ENCODE results near the gene WWOX.

Gene WWOX

GRCh38 chr16:78432451-78432850 is 333.0 kb downstream of the WWOX start:
- Mint-ChIP-seq H3K27me3 (no peaks in the 10 kb centered on the region), H3K27ac (ENCODE audit: low read depth) (no peak overlapping the region), H3K9me3 (no peaks in the 10 kb centered on the region), H3K4me1 (no peaks in the 10 kb centered on the region), H3K36me3 (ENCODE audit: insufficient read depth) (no peaks in the 10 kb centered on the region), H3K4me3 (no peak overlapping the region)
- ATAC-seq (replicated peaks; ENCODE audit: extremely low read depth, poor library complexity, severe bottlenecking) (no peak), DNase-seq (ENCODE audit: low spot score in 2 of 2) (no peak)

- no peaks in the 10 kb centered on the region for H3K9me3 Mint-ChIP-seq
- no peaks in the 10 kb centered on the region for H3K4me1 Mint-ChIP-seq
- H3K27me3 Mint-ChIP-seq: no peaks in the 10 kb centered on the region
- no peak for ATAC-seq (replicated peaks; ENCODE audit: extremely low read depth, poor library complexity, severe bottlenecking)
- no peak overlapping the region for H3K4me3 Mint-ChIP-seq
- no peak overlapping the region for H3K27ac Mint-ChIP-seq (ENCODE audit: low read depth)
- no peaks in the 10 kb centered on the region for H3K36me3 Mint-ChIP-seq (ENCODE audit: insufficient read depth)
- DNase-seq (ENCODE audit: low spot score in 2 of 2): no peak
These were observed 333.7 kb downstream of the WWOX start for GRCh38 chr16:78433116-78433515.

GRCh38 chr16:78434401-78434800 is 334.9 kb downstream of the WWOX start:
- H3K9me3 Mint-ChIP-seq: no peaks in the 10 kb centered on the region
- H3K4me3 Mint-ChIP-seq: no peak overlapping the region
- ATAC-seq (replicated peaks; ENCODE audit: extremely low read depth, poor library complexity, severe bottlenecking): no peak
- DNase-seq (ENCODE audit: low spot score in 2 of 2): no peak
- H3K36me3 Mint-ChIP-seq (ENCODE audit: insufficient read depth): no peaks in the 10 kb centered on the region
- H3K27ac Mint-ChIP-seq (ENCODE audit: low read depth): no peak overlapping the region
- no peaks in the 10 kb centered on the region for H3K4me1 Mint-ChIP-seq
- H3K27me3 Mint-ChIP-seq: no peaks in the 10 kb centered on the region

GRCh38 chr16:78435260-78435659 is 335.8 kb downstream of the WWOX start:
- DNase-seq (ENCODE audit: low spot score in 2 of 2): no peak
- no peaks in the 10 kb centered on the region for H3K27me3 Mint-ChIP-seq
- no peak overlapping the region for H3K4me3 Mint-ChIP-seq
- H3K4me1 Mint-ChIP-seq: no peaks in the 10 kb centered on the region
- H3K9me3 Mint-ChIP-seq: no peaks in the 10 kb centered on the region
- H3K36me3 Mint-ChIP-seq (ENCODE audit: insufficient read depth): no peaks in the 10 kb centered on the region
- no peak for ATAC-seq (replicated peaks; ENCODE audit: extremely low read depth, poor library complexity, severe bottlenecking)
- no peak overlapping the region for H3K27ac Mint-ChIP-seq (ENCODE audit: low read depth)

GRCh38 chr16:78436023-78436422 is 336.6 kb downstream of the WWOX start:
- no peak overlapping the region for H3K4me3 Mint-ChIP-seq
- H3K9me3 Mint-ChIP-seq: no peaks in the 10 kb centered on the region

GRCh38 chr16:78436846-78437245 is 337.4 kb downstream of the WWOX start:
- no peak overlapping the region for H3K27ac Mint-ChIP-seq (ENCODE audit: low read depth)
- no peak overlapping the region for H3K4me3 Mint-ChIP-seq
- no peaks in the 10 kb centered on the region for H3K9me3 Mint-ChIP-seq
- DNase-seq (ENCODE audit: low spot score in 2 of 2): no peak
- H3K27me3 Mint-ChIP-seq: no peaks in the 10 kb centered on the region
- no peak for ATAC-seq (replicated peaks; ENCODE audit: extremely low read depth, poor library complexity, severe bottlenecking)
- H3K36me3 Mint-ChIP-seq (ENCODE audit: insufficient read depth): peaks cover under 1% of the 10 kb centered on the region
- no peaks in the 10 kb centered on the region for H3K4me1 Mint-ChIP-seq

More at GRCh38 chr16:78436023-78436422, 336.6 kb downstream of the WWOX start:
- Mint-ChIP-seq H3K27ac (ENCODE audit: low read depth) (no peak overlapping the region), H3K27me3 (no peaks in the 10 kb centered on the region), H3K36me3 (ENCODE audit: insufficient read depth) (no peaks in the 10 kb centered on the region), H3K4me1 (no peaks in the 10 kb centered on the region)
- ATAC-seq (replicated peaks; ENCODE audit: extremely low read depth, poor library complexity, severe bottlenecking): no peak
- DNase-seq (ENCODE audit: low spot score in 2 of 2): no peak

GRCh38 chr16:78437352-78437968 is 338.0 kb downstream of the WWOX start:
- ATAC-seq (replicated peaks; ENCODE audit: extremely low read depth, poor library complexity, severe bottlenecking) (no peak), DNase-seq (ENCODE audit: low spot score in 2 of 2) (no peak)
- no peaks in the 10 kb centered on the region for H3K9me3 Mint-ChIP-seq
- no peak overlapping the region for H3K4me3 Mint-ChIP-seq
- H3K4me1 Mint-ChIP-seq: no peaks in the 10 kb centered on the region
- H3K36me3 Mint-ChIP-seq (ENCODE audit: insufficient read depth): peaks cover 2% of the 10 kb centered on the region
- H3K27me3 Mint-ChIP-seq: no peaks in the 10 kb centered on the region
- no peak overlapping the region for H3K27ac Mint-ChIP-seq (ENCODE audit: low read depth)

- Mint-ChIP-seq H3K27ac (ENCODE audit: low read depth) (no peak overlapping the region), H3K9me3 (no peaks in the 10 kb centered on the region), H3K4me3 (no peak overlapping the region), H3K36me3 (ENCODE audit: insufficient read depth) (peaks cover 2% of the 10 kb centered on the region), H3K4me1 (no peaks in the 10 kb centered on the region), H3K27me3 (no peaks in the 10 kb centered on the region)
- DNase-seq (ENCODE audit: low spot score in 2 of 2) (no peak), ATAC-seq (replicated peaks; ENCODE audit: extremely low read depth, poor library complexity, severe bottlenecking) (no peak)
These were observed 338.8 kb downstream of the WWOX start for GRCh38 chr16:78438219-78438618.

GRCh38 chr16:78438632-78439031 is 339.2 kb downstream of the WWOX start:
- Mint-ChIP-seq H3K4me1 (peaks cover under 1% of the 10 kb centered on the region), H3K27ac (ENCODE audit: low read depth) (no peak overlapping the region), H3K9me3 (no peaks in the 10 kb centered on the region), H3K27me3 (no peaks in the 10 kb centered on the region), H3K36me3 (ENCODE audit: insufficient read depth) (peaks cover 2% of the 10 kb centered on the region), H3K4me3 (no peak overlapping the region)
- no peak for ATAC-seq (replicated peaks; ENCODE audit: extremely low read depth, poor library complexity, severe bottlenecking)
- no peak for DNase-seq (ENCODE audit: low spot score in 2 of 2)

- H3K9me3 Mint-ChIP-seq: no peaks in the 10 kb centered on the region
- no peak overlapping the region for H3K27ac Mint-ChIP-seq (ENCODE audit: low read depth)
- DNase-seq (ENCODE audit: low spot score in 2 of 2): no peak
- H3K4me3 Mint-ChIP-seq: no peak overlapping the region
- no peaks in the 10 kb centered on the region for H3K27me3 Mint-ChIP-seq
- peaks cover 6% of the 10 kb centered on the region for H3K4me1 Mint-ChIP-seq
- peaks cover 2% of the 10 kb centered on the region for H3K36me3 Mint-ChIP-seq (ENCODE audit: insufficient read depth)
- ATAC-seq (replicated peaks; ENCODE audit: extremely low read depth, poor library complexity, severe bottlenecking): no peak
These were observed 340.2 kb downstream of the WWOX start for GRCh38 chr16:78439646-78440045.

GRCh38 chr16:78441298-78441697 is 341.8 kb downstream of the WWOX start:
- Mint-ChIP-seq H3K4me3 (no peak overlapping the region), H3K36me3 (ENCODE audit: insufficient read depth) (peaks cover 2% of the 10 kb centered on the region), H3K27me3 (no peaks in the 10 kb centered on the region), H3K4me1 (peaks cover 6% of the 10 kb centered on the region), H3K9me3 (no peaks in the 10 kb centered on the region), H3K27ac (ENCODE audit: low read depth) (no peak overlapping the region)
- no peak for DNase-seq (ENCODE audit: low spot score in 2 of 2)
- no peak for ATAC-seq (replicated peaks; ENCODE audit: extremely low read depth, poor library complexity, severe bottlenecking)

- ATAC-seq (replicated peaks; ENCODE audit: extremely low read depth, poor library complexity, severe bottlenecking) (no peak), DNase-seq (ENCODE audit: low spot score in 2 of 2) (no peak)
- H3K27ac Mint-ChIP-seq (ENCODE audit: low read depth): no peak overlapping the region
- peaks cover 9% of the 10 kb centered on the region for H3K4me1 Mint-ChIP-seq
- H3K27me3 Mint-ChIP-seq: no peaks in the 10 kb centered on the region
- H3K36me3 Mint-ChIP-seq (ENCODE audit: insufficient read depth): peaks cover 2% of the 10 kb centered on the region
- H3K9me3 Mint-ChIP-seq: no peaks in the 10 kb centered on the region
- no peak overlapping the region for H3K4me3 Mint-ChIP-seq
These were observed 344.3 kb downstream of the WWOX start for GRCh38 chr16:78443542-78444364.

- ATAC-seq (replicated peaks; ENCODE audit: extremely low read depth, poor library complexity, severe bottlenecking): no peak
These were observed 346.4 kb downstream of the WWOX start for GRCh38 chr16:78445818-78446217.

More at GRCh38 chr16:78445818-78446217, 346.4 kb downstream of the WWOX start:
- DNase-seq (ENCODE audit: low spot score in 2 of 2): no peak
- Mint-ChIP-seq H3K27ac (ENCODE audit: low read depth) (no peak overlapping the region), H3K4me3 (no peak overlapping the region), H3K27me3 (no peaks in the 10 kb centered on the region), H3K36me3 (ENCODE audit: insufficient read depth) (peaks cover 2% of the 10 kb centered on the region), H3K4me1 (peaks cover 13% of the 10 kb centered on the region), H3K9me3 (no peaks in the 10 kb centered on the region)

Measured in central memory CD8-positive, alpha-beta T cell (primary cell).